ENCODE measurements around the gene ST6GALNAC3.

DNA sequence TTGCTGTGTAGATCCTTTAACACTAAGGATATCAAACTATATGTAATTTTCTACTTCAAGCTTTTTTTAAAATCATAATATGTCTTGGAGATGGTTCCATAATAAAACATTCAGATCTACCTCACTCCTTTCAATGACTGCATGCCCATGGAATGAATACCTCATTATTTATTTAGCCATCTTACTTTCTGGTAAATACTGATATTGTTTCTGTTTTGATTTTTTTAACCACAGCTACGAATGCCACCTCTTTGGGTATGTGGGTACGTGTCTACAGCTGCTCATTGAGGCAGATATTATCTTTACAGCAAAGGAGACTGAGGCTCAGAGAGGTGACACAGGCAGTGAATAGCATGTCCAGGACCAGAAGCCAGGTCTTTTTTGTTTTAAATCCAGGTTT lies 215.7 kb downstream of the ST6GALNAC3 start:
- TF ChIP-seq, protein P1, sequence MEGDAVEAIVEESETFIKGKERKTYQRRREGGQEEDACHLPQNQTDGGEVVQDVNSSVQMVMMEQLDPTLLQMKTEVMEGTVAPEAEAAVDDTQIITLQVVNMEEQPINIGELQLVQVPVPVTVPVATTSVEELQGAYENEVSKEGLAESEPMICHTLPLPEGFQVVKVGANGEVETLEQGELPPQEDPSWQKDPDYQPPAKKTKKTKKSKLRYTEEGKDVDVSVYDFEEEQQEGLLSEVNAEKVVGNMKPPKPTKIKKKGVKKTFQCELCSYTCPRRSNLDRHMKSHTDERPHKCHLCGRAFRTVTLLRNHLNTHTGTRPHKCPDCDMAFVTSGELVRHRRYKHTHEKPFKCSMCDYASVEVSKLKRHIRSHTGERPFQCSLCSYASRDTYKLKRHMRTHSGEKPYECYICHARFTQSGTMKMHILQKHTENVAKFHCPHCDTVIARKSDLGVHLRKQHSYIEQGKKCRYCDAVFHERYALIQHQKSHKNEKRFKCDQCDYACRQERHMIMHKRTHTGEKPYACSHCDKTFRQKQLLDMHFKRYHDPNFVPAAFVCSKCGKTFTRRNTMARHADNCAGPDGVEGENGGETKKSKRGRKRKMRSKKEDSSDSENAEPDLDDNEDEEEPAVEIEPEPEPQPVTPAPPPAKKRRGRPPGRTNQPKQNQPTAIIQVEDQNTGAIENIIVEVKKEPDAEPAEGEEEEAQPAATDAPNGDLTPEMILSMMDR (optimal IDR thresholded peaks at IDR 0.05 in 1 of 3, IDR thresholded peaks at IDR 0.05 in 1 of 3, conservative IDR thresholded peaks at IDR 0.05 in 1 of 3; ENCODE audit: extremely low read depth in 1 of 3, insufficient read depth in 2 of 3, low read length in 3 of 3): no peak
- TF ChIP-seq EZH2 (IDR thresholded peaks at IDR 0.05; ENCODE audit: low read length): no peak

All from keratinocyte (primary cell).